ENCODE measurements around the gene LRRC58. TPM values are rescaled to one million over a fixed set of nuclear protein-coding genes. Genes with fewer than 3 reads are reported as not detected.
"Not testable (repeated sequence)": the region's sequence is repeated elsewhere in the genome, so short reads cannot be mapped to it uniquely, and the experiment has no call there.

LRRC58 gene
- total RNA-seq, 1 donor from 2014 or later = 21.3 TPM

DNA sequence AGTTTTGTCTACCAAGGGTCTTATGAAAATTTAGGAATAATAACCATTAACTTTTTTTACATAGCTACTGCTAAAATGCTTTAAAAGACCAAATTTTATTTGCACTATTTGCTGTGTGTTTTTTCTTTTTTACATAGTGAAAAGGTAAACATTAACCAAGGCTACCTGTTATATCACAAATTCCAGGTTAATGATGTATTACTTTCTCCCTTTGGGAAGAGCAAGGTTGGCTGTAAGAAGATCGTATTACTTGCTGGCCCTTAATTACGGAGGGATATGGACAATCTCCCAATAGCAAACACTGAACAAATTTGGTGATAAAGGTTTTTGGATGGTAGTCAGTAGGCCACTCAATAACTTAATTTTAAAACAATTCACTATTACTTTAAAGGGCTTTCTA lies 22.4 kb downstream of the LRRC58 start:
- Mint-ChIP-seq H3K9me3 (no peaks in the 10 kb centered on the region), H3K4me3 (ENCODE audit: low read depth) (no peak overlapping the region), H3K27ac (no peak overlapping the region), H3K4me1 (ENCODE audit: low read depth) (peaks cover 7% of the 10 kb centered on the region), H3K36me3 (ENCODE audit: low read depth) (peaks cover 36% of the 10 kb centered on the region), H3K27me3 (ENCODE audit: low read depth) (no peaks in the 10 kb centered on the region)
- DNase-seq (ENCODE audit: low spot score) = no peak
- intact Hi-C loops (cut with micrococcal nuclease) = no loop called here

DNA sequence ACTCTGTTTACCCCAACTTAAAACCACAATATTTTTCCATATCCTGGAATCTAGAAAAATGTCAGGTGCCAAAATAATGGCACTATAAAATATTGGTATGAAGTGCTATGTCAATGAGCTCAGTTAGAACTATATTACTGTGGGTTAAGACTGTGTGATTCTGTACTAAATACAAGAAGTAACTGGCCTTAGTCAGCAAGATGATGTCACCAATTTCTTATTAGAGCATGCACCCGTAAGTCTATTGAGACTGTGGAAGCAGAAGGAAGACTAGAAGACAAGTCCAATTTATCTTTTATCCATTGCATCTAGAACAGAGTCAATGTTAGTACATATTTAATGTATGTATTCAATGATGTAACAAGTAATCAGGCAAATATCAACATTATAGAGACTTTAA lies 25.0 kb downstream of the LRRC58 start:
- DNase-seq (ENCODE audit: low spot score) = no peak
- no peaks in the 10 kb centered on the region for H3K9me3 Mint-ChIP-seq
- H3K27ac Mint-ChIP-seq = no peak overlapping the region
- intact Hi-C loops (cut with micrococcal nuclease) = no loop called here
- H3K27me3 Mint-ChIP-seq (ENCODE audit: low read depth) = no peaks in the 10 kb centered on the region
- peaks cover 24% of the 10 kb centered on the region for H3K36me3 Mint-ChIP-seq (ENCODE audit: low read depth)
- peaks cover 7% of the 10 kb centered on the region for H3K4me1 Mint-ChIP-seq (ENCODE audit: low read depth)
- H3K4me3 Mint-ChIP-seq (ENCODE audit: low read depth) = no peak overlapping the region

DNA sequence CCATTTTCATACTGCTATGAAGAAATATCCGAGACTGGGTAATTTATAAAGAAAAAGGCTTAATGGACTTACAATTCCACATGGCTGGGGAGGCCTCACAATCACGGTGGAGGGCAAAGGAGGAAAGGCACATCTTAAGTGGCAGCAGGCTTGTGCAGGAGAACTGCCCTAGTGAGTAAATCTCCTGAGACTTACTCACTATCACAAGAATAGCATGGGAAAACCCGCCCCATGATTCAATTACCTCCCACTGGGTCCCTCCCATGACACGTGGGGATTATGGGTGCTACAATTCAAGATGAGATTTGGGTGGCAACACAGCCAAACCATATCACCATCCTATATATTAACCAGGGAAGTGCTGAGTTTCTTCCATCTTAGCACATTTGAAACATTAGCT lies 25.4 kb downstream of the LRRC58 start:
- intact Hi-C loops (cut with micrococcal nuclease); H3K4me1 Mint-ChIP-seq (ENCODE audit: low read depth); H3K4me3 Mint-ChIP-seq (ENCODE audit: low read depth); H3K9me3 Mint-ChIP-seq; H3K27ac Mint-ChIP-seq; DNase-seq (ENCODE audit: low spot score); H3K27me3 Mint-ChIP-seq (ENCODE audit: low read depth): not testable (repeated sequence)
- H3K36me3 Mint-ChIP-seq (ENCODE audit: low read depth) = peaks cover 24% of the 10 kb centered on the region

DNA sequence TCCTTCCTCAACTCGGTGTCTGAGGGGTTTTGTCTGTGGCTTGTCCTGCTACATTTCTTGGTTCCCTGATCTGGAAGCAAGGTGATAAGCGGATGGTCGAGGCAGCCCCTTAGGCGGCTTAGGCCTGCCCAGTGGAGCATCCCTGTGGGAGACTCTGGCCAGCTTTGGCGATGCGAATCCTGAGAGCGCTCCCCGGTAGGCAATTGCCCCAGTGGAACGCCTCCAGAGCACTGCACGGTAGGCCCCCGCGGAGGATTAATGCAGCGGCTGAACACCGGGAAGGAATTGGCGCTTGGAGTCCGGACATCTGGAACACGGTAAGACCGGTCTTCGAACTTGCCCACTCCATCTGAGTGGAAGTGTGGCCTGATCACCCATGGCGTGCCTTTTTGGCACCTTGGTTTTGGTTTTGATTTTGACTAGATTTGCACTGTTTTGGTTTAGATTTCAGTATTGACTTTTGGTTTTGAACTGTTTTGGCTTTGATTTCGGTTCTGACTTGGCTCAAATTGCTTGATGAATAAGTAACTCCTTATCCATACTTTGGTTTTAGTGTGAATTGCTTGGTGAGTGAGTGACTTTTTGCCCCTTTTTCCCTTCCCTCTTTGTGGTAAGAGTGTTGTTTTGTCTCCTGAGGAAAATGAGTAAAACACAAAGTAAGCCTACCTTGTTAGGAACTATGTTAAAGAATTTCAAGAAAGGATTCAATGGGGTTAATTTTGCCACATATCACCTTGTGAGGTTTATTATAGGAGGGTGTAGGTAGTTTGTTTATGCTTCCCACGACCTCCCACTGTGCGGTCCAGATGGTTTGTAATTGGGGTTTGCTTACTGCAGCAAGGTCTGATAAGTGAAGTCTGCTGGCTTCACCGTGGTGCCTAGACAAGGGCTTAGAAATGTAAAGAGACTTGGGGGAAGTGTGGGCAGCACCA lies 37.0 kb downstream of the LRRC58 start:
- H3K36me3 Mint-ChIP-seq (ENCODE audit: low read depth) = peaks cover 5% of the 10 kb centered on the region
- H3K9me3 Mint-ChIP-seq = peaks cover 24% of the 10 kb centered on the region
- no peak overlapping the region for H3K27ac Mint-ChIP-seq
- peaks cover 4% of the 10 kb centered on the region for H3K4me1 Mint-ChIP-seq (ENCODE audit: low read depth)
- no peak for DNase-seq (ENCODE audit: low spot score)
- H3K27me3 Mint-ChIP-seq (ENCODE audit: low read depth) = peaks cover 4% of the 10 kb centered on the region
- H3K4me3 Mint-ChIP-seq (ENCODE audit: low read depth) = no peak overlapping the region
- intact Hi-C loops (cut with micrococcal nuclease) = loop anchor here (10.0 kb wide), 1 partner anchor 63 kb away; no protein-coding TSS in a partner anchor

GRCh38 chr3:120306519-120307455 lies 42.4 kb downstream of the LRRC58 start:
- intact Hi-C loops (cut with micrococcal nuclease) = no loop called here
- no peak overlapping the region for H3K4me3 Mint-ChIP-seq (ENCODE audit: low read depth)
- no peaks in the 10 kb centered on the region for H3K4me1 Mint-ChIP-seq (ENCODE audit: low read depth)
- H3K27me3 Mint-ChIP-seq (ENCODE audit: low read depth) = peaks cover 9% of the 10 kb centered on the region
- no peaks in the 10 kb centered on the region for H3K9me3 Mint-ChIP-seq
- no peak for DNase-seq (ENCODE audit: low spot score)
- H3K27ac Mint-ChIP-seq = no peak overlapping the region
- no peaks in the 10 kb centered on the region for H3K36me3 Mint-ChIP-seq (ENCODE audit: low read depth)

- Mint-ChIP-seq H3K4me3 (ENCODE audit: low read depth) (no peak overlapping the region), H3K36me3 (ENCODE audit: low read depth) (no peaks in the 10 kb centered on the region), H3K9me3 (no peaks in the 10 kb centered on the region), H3K27ac (no peak overlapping the region), H3K27me3 (ENCODE audit: low read depth) (peaks cover 11% of the 10 kb centered on the region), H3K4me1 (ENCODE audit: low read depth) (no peaks in the 10 kb centered on the region)
- intact Hi-C loops (cut with micrococcal nuclease) = no loop called here
- no peak for DNase-seq (ENCODE audit: low spot score)
Observed at GRCh38 chr3:120304616-120305015, 44.5 kb downstream of the LRRC58 start.

- Mint-ChIP-seq H3K27ac (no peak overlapping the region), H3K4me1 (ENCODE audit: low read depth) (no peaks in the 10 kb centered on the region), H3K9me3 (no peaks in the 10 kb centered on the region), H3K4me3 (ENCODE audit: low read depth) (no peak overlapping the region), H3K27me3 (ENCODE audit: low read depth) (peaks cover 12% of the 10 kb centered on the region), H3K36me3 (ENCODE audit: low read depth) (no peaks in the 10 kb centered on the region)
- intact Hi-C loops (cut with micrococcal nuclease) = no loop called here
- DNase-seq (ENCODE audit: low spot score) = no peak
Observed at GRCh38 chr3:120302361-120302760, 46.8 kb downstream of the LRRC58 start.

DNA sequence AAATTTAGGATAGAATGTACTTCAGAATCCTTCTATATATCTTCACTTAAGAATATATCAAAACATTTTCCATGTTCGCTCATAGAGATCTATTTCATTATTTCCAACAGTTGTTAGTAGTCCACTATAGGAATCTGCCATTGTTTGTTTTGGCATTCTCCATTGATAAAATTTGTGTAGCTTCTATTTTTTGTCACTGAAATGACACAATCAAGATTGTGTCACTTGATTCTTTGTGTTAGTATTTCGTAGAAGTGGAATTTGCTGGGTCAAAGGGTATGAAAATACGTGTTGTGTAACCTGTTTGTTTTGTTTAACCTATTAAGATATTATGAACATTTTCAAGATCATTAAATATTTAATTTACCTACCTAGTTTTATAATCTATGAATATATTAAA lies 48.2 kb downstream of the LRRC58 start:
- intact Hi-C loops (cut with micrococcal nuclease) = no loop called here

DNA sequence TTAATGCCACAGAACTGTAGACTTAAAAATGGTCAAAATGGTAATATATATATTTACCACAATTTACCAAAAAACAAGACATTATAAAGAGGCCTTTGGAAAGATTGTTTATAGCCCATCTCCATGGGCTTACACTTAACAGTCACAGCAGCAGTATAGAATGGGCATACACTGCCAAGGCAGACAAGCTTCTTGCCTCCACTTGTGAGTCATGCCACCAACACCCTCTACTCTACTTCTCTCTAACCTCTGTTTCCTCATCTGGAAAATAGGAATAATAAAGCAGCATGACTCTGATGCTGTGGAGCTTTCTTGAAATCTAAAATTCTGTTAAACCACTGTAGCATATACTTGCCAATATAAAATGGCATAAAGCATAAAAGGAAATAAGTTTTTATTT lies 49.8 kb downstream of the LRRC58 start:
- intact Hi-C loops (cut with micrococcal nuclease) = no loop called here
- Mint-ChIP-seq H3K27ac (no peak overlapping the region), H3K36me3 (ENCODE audit: low read depth) (no peaks in the 10 kb centered on the region)

More for the DNA sequence above, 48.2 kb downstream of the LRRC58 start:
- H3K4me3 Mint-ChIP-seq (ENCODE audit: low read depth) = no peak overlapping the region
- H3K27ac Mint-ChIP-seq = no peak overlapping the region
- H3K27me3 Mint-ChIP-seq (ENCODE audit: low read depth) = peaks cover 15% of the 10 kb centered on the region
- DNase-seq (ENCODE audit: low spot score) = no peak
- H3K36me3 Mint-ChIP-seq (ENCODE audit: low read depth) = no peaks in the 10 kb centered on the region
- no peaks in the 10 kb centered on the region for H3K4me1 Mint-ChIP-seq (ENCODE audit: low read depth)
- no peaks in the 10 kb centered on the region for H3K9me3 Mint-ChIP-seq

DNA sequence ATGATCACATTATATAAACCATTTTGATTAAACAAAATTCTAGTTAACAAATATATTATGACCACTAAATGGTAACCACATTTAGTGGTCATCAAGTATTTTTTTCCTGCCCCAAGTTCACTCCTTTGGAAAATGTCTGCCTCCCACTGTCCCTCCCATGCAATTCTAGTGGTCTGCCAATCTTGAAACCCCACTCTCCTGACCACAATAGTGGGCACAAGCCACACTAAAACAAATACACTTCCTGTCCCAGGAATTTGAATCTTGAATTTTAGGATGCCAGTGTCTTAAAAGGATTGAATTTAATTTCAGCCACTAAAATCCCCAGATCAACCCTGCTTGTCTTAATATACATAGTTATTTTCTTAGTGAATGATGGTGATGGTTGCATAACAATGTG lies 50.2 kb downstream of the LRRC58 start:
- H3K9me3 Mint-ChIP-seq = peaks cover 6% of the 10 kb centered on the region
- intact Hi-C loops (cut with micrococcal nuclease) = no loop called here

More for the DNA sequence above, 49.8 kb downstream of the LRRC58 start:
- Mint-ChIP-seq H3K27me3 (ENCODE audit: low read depth) (peaks cover 15% of the 10 kb centered on the region), H3K4me1 (ENCODE audit: low read depth) (no peaks in the 10 kb centered on the region), H3K9me3 (peaks cover 2% of the 10 kb centered on the region), H3K4me3 (ENCODE audit: low read depth) (no peak overlapping the region)
- no peak for DNase-seq (ENCODE audit: low spot score)

DNA sequence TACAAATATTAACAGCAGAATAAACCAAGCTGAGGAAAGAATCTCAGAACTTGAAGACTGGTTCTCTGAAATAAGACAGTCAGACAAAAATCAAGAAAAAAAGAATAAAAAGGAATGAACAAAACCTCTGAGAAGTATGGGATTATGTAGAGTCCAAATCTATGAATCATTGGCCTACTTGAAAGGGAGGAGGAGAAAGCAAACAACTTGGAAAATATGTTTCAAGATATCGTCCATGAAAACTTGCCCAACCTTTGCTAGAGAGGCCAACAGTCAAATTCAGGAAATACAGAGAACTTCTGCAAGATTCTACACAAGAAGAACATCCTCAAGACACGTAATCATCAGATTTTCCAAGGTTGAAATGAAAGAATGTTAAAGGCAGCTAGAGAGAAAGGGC lies 57.6 kb downstream of the LRRC58 start:
- not testable (repeated sequence) for H3K27ac Mint-ChIP-seq

More for the DNA sequence above, 50.2 kb downstream of the LRRC58 start:
- Mint-ChIP-seq H3K4me3 (ENCODE audit: low read depth) (no peak overlapping the region), H3K4me1 (ENCODE audit: low read depth) (no peaks in the 10 kb centered on the region), H3K27me3 (ENCODE audit: low read depth) (peaks cover 17% of the 10 kb centered on the region), H3K27ac (no peak overlapping the region), H3K36me3 (ENCODE audit: low read depth) (no peaks in the 10 kb centered on the region)
- DNase-seq (ENCODE audit: low spot score) = no peak

GRCh38 chr3:120289636-120290035 lies 59.5 kb downstream of the LRRC58 start:
- Mint-ChIP-seq H3K4me3 (ENCODE audit: low read depth) (no peak overlapping the region), H3K4me1 (ENCODE audit: low read depth) (no peaks in the 10 kb centered on the region), H3K36me3 (ENCODE audit: low read depth) (no peaks in the 10 kb centered on the region), H3K27ac (no peak overlapping the region), H3K9me3 (peaks cover 23% of the 10 kb centered on the region), H3K27me3 (ENCODE audit: low read depth) (peaks cover 21% of the 10 kb centered on the region)
- intact Hi-C loops (cut with micrococcal nuclease) = no loop called here
- no peak for DNase-seq (ENCODE audit: low spot score)

More for the DNA sequence above, 57.6 kb downstream of the LRRC58 start:
- DNase-seq (ENCODE audit: low spot score); H3K4me1 Mint-ChIP-seq (ENCODE audit: low read depth); H3K4me3 Mint-ChIP-seq (ENCODE audit: low read depth); H3K27me3 Mint-ChIP-seq (ENCODE audit: low read depth); H3K36me3 Mint-ChIP-seq (ENCODE audit: low read depth); intact Hi-C loops (cut with micrococcal nuclease): not testable (repeated sequence)
- peaks cover 23% of the 10 kb centered on the region for H3K9me3 Mint-ChIP-seq

Data from activated T-helper 2 cell treated with anti-CD3 and anti-CD28 coated beads, Interferon-gamma antibody, Interleukin-2, Interleukin-4, amounts not matched to agents 10 μg/mL and 5 μg/mL and 100 μg/mL, durations not matched to agents 14 hours and 24 hours and 36 hours (primary cell).